Activated CD4-positive, CD25-positive, alpha-beta regulatory T cell (primary cell): Measurements from ENCODE around the gene APOBEC3B.
"Not testable (repeated sequence)": the region's sequence is repeated elsewhere in the genome, so short reads cannot be mapped to it uniquely, and the experiment has no call there.

Experiments used
- DNase-seq, 4 experiments: peaks; one replicate each; lab custom pipeline; 2025; lab: John Stamatoyannopoulos, UW

Gene APOBEC3B

GRCh38 chr22:39031434-39032295 lies 49.5 kb downstream of the APOBEC3B start:
- not testable (repeated sequence) for DNase-seq

DNA sequence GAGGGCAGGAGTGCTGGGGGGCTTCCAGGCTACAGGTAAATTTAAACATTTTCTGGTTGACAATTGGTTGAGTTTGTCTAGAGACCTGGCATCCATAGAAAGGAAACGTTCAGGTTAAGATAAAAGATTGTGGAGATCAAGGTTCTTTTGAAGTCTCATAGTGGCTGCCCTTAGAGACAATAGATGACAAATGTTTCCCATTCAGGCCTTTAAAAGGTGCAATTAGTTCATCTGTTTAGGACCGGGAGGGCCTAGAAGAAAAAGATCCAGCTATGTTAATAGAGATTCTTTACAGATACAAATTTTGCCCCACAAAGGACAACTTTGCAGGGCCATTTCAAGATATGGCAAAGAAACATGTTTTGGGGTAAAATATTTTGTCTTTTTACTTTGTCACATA lies 54.9 kb downstream of the APOBEC3B start:
- DNase-seq, result not testable (repeated sequence)

DNA sequence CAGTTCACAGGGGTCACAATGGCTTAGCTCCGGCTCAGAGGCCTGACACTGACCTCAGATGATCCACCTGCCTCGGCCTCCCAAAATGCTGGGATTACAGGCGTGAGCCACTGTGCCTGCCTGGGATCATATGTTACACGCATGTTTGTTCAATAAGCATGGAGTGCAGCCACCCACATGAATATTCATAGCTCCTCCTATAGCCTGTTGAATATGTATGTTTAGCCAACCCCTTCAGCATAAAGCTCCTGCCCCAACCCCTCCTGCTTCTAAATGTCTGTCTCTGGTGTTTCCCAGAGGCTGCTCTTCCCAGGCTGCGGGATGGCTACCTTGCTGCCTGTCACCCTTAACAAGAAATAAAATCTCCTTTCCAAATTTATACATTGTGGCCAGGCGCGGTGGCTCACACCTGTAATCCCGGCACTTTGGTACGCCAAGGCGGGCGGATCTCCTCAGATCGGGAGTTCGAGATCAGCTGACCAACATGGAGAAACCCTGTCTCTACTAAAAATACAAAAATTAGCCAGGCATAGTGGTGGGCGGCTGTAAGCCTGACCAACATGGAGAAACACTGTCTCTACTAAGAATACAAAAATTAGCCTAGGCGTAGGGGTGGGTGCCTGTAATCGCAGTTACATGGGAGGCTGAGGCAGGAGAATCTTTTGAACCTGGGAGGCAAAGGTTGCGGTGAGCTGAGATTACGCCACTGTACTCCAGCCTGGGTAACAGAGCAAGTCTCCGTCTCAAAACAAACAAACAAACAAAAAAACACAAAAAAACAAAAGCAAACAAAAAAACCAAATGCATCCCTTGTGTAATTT lies 57.4 kb downstream of the APOBEC3B start:
- no peak for DNase-seq

DNA sequence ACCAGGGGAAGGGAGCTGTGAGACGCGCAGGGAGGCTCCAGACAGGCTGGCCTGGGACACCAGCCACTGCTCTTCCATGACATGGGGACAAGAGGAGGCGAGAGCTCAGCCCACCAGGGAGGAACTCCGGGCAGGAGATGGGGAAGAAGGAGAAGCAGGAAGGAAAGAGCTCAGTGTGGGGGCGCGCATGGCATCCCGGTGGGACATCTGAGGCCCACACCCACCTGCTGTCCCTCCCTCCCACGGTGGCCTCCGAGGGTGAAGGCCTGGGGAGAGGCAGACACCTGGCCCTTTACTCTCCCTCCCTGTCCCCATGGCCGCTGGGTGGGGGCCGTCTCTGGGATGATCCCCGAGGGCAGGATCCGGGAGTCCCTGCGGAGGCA lies 58.0 kb downstream of the APOBEC3B start:
- not testable (repeated sequence) for DNase-seq

DNA sequence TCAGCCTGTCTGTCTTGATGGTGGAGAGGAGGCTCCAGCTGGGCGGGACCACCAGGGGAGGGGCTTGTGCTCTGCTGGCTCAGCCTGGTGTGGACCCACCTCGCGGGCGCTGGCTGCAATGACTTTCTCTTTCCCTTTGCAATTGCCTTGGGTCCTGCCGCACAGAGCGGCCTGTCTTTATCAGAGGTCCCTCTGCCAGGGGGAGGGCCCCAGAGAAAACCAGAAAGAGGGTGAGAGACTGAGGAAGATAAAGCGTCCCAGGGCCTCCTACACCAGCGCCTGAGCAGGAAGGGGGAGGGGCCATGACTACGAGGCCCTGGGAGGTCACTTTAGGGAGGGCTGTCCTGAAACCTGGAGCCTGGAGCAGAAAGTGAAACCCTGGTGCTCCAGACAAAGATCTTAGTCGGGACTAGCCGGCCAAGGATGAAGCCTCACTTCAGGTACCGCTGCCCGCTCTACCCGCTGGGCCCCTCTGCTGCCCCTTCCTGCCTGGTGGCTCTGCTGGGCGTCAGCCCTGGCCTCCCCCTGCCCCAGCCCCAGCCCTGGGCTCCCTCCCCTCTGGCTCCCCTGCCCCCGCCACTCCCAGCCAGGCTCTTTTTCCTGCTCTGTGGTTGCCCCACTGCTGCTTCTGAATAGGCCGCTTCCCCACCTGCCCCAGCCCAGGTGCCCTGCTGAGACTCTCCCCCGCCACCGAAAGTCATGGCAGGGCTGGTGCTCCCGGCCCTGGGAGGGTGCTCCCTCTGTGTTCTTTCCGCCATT lies 58.6 kb downstream of the APOBEC3B start, which contains the start of gene APOBEC3F:
TSS of gene APOBEC3F (plus strand) at position 327 of the 759 bp plus-strand sequence. CDS start at position 424, 97 bp downstream.
- DNase-seq, result not testable (repeated sequence)

DNA sequence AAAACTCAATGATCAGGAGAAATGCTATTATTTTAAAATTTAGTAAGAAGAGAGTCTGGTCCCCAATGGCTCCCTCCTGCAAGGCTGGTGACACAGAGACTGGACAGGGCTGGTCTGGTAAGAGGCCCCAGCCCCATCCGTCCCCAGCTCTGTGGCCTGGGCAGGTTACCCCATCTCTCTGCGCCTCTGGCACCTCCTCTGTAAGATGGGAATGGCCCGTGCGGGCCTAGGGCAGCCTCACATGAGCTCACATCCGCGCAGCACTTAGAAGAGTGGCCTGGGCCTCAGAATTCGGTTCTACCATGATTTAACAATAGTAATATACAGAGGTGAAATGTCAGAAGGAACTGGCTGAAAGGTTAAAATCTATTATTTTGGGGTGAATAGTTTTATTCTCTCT lies 59.8 kb downstream of the APOBEC3B start:
- DNase-seq, result no peak
